IMR-90 (cell line): Measurements from ENCODE around the gene ZNF768.

Experiments used
- BHLHE40 ChIP-seq: fragments of 150-350 bp; IDR thresholded peaks from 2 replicates; pipeline ENCODE4 v1.6.1; 2016; ENCODE audit warnings: mild to moderate bottlenecking, low read depth, low read length
- CTCF ChIP-seq: conservative IDR thresholded peaks from 2 replicates; pipeline ENCODE4 v1.5.1; 2012; ENCODE audit warnings: mild to moderate bottlenecking, low read depth, low read length, improper control_type of control experiment
- MAZ ChIP-seq: IDR thresholded peaks from 2 replicates; pipeline ENCODE4 v1.6.1; 2012; ENCODE audit warnings: low read depth, mild to moderate bottlenecking, low read length, improper control_type of control experiment, moderate library complexity, borderline replicate concordance
- MXI1 ChIP-seq: IDR thresholded peaks from 2 replicates; pipeline ENCODE4 v1.6.1; 2012; ENCODE audit warnings: low read depth, mild to moderate bottlenecking, low read length, moderate library complexity, borderline replicate concordance
- POLR2A ChIP-seq: IDR thresholded peaks from 2 replicates; pipeline ENCODE4 v1.6.1; 2012; ENCODE audit warnings: mild to moderate bottlenecking, low read depth, low read length
- RCOR1 ChIP-seq: IDR thresholded peaks from 2 replicates; pipeline ENCODE4 v1.6.1; 2012; ENCODE audit warnings: mild to moderate bottlenecking, low read length, improper control_type of control experiment; ENCODE audit not compliant: insufficient replicate concordance
- RFX5 ChIP-seq: IDR thresholded peaks from 2 replicates; pipeline ENCODE4 v1.8.0; 2012; ENCODE audit warnings: low read depth, mild to moderate bottlenecking, low read length, moderate library complexity
- SMC3 ChIP-seq: fragments of 150-350 bp; IDR thresholded peaks from 2 replicates; pipeline ENCODE4 v1.6.1; 2016; ENCODE audit warnings: low read depth, mild to moderate bottlenecking, antibody characterized with exemption, low read length, moderate library complexity
- USF2 ChIP-seq: fragments of 150-350 bp; IDR thresholded peaks from 2 replicates; pipeline ENCODE4 v1.6.1; 2017; ENCODE audit warnings: mild to moderate bottlenecking, antibody characterized with exemption, low read length, low read depth

GRCh38 chr16:30562021-30562420, 35.7 kb upstream of the ZNF768 start:
- TF ChIP-seq USF2 = no peak
- no peak for TF ChIP-seq CTCF
- no peak for TF ChIP-seq RCOR1
- TF ChIP-seq POLR2A = no peak
- no peak for TF ChIP-seq MAZ
- TF ChIP-seq SMC3 = no peak
- TF ChIP-seq RFX5 = no peak
- TF ChIP-seq MXI1 = no peak
- no peak for TF ChIP-seq BHLHE40
